Bronchial epithelial cell (primary cell): ENCODE data around the gene C20orf204. TPM values are rescaled to one million over a fixed set of nuclear protein-coding genes. Genes with fewer than 3 reads are reported as not detected.

Source experiments
- DNase-seq: peaks from one replicate; pipeline ENCODE4 v3.0.0-alpha.2; 2010; ENCODE audit warnings: low read depth
- FAIRE-seq: peaks from 2 replicates; lab custom pipeline; 2011; peaks lifted over from hg19 to GRCh38; lab: Jason Lieb, UNC
- H3K27me3 ChIP-seq: 2 replicates; pipeline ENCODE4 v1.5.1; 2011; ENCODE audit warnings: low read length; ENCODE audit not compliant: control insufficient read depth, insufficient read depth
- H3K36me3 ChIP-seq: 2 replicates; pipeline ENCODE4 v1.5.1; 2011; ENCODE audit warnings: low read length; ENCODE audit not compliant: control insufficient read depth, insufficient read depth
- H3K4me3 ChIP-seq: 2 replicates; pipeline ENCODE4 v1.5.1; 2011; ENCODE audit warnings: mild to moderate bottlenecking, low read depth, low read length, control low read depth
- total RNA-seq: library from RNA; depleted of rRNA; stranded (reverse); fragments of >200 nt; gene quantifications from 2 replicates; pipeline ENCODE4 v1.2.1, GENCODE V29; 2014
- TF ChIP-seq, protein P1 (sequence below): IDR thresholded peaks from 2 replicates; pipeline ENCODE4 v1.5.1; 2011; ENCODE audit warnings: mild to moderate bottlenecking, moderate library complexity, low read length, control low read depth, inconsistent platforms; ENCODE audit not compliant: insufficient read depth, severe bottlenecking

C20orf204 gene
- total RNA-seq, 1 donor from 2014 or later, result 0.53 TPM

DNA sequence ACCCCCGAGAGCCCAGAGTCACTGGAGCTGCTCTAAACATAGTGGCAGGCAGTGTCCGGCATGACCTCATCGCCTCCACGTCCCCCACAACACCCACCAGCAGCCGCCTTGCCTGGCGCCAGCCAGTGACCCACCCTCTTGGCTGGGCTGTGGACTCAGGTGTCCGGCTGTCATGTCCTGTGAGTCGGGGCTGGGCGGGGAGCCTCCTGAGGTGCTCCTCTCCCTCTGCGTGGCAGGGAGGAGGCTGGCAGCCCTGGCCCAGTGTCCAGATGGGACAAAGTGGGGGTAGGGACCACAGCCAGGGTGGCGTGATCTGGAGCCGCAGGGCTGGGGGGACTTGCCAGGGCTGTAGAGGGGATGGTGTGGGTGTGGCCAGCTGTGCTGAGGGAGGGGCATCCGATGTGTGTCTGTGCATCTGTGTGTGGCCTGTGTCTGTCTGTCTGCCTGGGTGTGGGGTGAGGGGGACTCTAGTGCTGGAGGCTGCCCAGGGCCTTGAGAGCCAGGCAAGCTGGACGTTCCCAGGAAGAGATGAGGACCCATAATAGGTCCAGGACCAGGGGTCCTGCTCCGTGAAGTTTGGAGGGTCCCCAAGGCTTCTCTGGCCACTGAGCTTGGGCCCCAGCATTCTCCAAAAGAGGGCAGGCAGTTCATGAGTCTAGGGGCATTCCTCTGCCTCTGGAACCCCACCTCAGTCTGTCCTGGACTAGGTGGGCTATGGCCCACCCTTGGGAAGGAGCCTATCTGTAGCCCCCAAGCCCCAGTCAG is 15.8 kb downstream of the C20orf204 start:
- TF ChIP-seq, protein P1, sequence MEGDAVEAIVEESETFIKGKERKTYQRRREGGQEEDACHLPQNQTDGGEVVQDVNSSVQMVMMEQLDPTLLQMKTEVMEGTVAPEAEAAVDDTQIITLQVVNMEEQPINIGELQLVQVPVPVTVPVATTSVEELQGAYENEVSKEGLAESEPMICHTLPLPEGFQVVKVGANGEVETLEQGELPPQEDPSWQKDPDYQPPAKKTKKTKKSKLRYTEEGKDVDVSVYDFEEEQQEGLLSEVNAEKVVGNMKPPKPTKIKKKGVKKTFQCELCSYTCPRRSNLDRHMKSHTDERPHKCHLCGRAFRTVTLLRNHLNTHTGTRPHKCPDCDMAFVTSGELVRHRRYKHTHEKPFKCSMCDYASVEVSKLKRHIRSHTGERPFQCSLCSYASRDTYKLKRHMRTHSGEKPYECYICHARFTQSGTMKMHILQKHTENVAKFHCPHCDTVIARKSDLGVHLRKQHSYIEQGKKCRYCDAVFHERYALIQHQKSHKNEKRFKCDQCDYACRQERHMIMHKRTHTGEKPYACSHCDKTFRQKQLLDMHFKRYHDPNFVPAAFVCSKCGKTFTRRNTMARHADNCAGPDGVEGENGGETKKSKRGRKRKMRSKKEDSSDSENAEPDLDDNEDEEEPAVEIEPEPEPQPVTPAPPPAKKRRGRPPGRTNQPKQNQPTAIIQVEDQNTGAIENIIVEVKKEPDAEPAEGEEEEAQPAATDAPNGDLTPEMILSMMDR, result no peak
- no peak for FAIRE-seq
- no peak overlapping the region for H3K4me3 ChIP-seq
- DNase-seq, result no peak
- peaks cover 12% of the 10 kb centered on the region for H3K27me3 ChIP-seq
- no peaks in the 10 kb centered on the region for H3K36me3 ChIP-seq

DNA sequence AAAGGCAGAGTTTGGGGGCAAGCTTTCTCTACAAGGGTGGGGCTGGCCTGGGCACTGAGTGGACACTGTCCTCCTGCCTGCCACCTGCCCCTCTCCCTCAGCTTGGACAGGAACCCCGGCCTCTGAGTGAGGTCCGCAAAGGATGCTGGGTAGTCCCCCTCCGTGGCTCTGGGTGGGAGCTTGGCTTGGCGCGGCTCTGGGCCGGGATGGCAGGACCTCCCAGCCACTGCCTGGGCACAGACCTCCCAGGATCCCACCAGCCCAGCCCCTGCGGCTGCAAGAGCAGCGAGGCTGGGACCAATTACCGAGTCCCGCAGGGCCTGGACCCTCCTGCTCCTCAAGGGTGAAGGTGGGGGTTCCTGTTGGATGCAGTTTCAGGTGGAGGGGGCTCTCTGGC is 16.3 kb downstream of the C20orf204 start:
- TF ChIP-seq, protein P1, result no peak
- H3K36me3 ChIP-seq, result no peaks in the 10 kb centered on the region
- peaks cover 8% of the 10 kb centered on the region for H3K27me3 ChIP-seq
- FAIRE-seq (no peak), DNase-seq (no peak)
- H3K4me3 ChIP-seq, result no peak overlapping the region

DNA sequence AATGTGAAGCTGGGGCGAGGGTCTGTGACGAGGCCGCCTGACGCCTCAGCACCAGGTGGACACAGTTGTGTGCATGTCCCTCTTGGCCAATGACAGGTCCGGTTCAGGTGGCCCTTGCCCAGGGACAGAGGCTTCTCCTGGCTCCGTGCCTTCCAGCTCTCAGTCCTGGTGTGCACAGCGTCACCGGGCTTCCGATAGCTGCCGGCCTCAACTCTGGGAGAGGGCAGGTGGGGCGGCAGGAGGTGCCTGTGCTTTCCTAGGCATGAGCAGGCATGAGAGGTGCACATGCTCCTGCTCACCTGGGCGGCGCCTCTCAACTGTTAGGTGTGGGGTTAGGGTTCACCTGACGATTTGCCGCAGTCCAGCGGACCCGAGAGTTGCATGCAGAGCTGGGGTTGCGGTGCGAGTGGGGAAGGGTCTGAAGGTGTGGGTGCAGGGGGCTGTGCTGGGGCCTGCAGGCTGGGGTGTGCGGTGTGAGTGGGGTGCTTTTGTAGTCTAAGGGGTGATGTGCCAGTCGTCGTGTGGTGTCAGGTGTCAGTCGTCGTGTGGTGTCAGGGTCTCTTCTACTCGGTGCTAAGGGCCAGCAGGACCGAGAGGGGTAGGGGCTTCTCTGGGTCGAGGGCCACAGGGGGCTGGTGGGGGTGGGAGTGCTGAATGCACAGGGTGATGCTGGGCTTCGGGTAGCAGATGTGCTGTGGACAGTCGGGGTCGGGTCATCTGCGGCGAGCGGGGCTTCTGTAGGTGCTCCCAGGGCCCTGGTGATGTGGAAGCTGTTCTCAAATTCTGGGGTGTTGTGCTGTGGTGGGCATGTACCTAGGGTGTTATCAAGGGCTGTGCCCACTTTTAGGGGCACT is 17.2 kb downstream of the C20orf204 start:
- no peak for DNase-seq
- peaks cover 4% of the 10 kb centered on the region for H3K27me3 ChIP-seq
- TF ChIP-seq, protein P1, result no peak
- FAIRE-seq, result no peak
- no peaks in the 10 kb centered on the region for H3K36me3 ChIP-seq
- H3K4me3 ChIP-seq, result no peak overlapping the region

DNA sequence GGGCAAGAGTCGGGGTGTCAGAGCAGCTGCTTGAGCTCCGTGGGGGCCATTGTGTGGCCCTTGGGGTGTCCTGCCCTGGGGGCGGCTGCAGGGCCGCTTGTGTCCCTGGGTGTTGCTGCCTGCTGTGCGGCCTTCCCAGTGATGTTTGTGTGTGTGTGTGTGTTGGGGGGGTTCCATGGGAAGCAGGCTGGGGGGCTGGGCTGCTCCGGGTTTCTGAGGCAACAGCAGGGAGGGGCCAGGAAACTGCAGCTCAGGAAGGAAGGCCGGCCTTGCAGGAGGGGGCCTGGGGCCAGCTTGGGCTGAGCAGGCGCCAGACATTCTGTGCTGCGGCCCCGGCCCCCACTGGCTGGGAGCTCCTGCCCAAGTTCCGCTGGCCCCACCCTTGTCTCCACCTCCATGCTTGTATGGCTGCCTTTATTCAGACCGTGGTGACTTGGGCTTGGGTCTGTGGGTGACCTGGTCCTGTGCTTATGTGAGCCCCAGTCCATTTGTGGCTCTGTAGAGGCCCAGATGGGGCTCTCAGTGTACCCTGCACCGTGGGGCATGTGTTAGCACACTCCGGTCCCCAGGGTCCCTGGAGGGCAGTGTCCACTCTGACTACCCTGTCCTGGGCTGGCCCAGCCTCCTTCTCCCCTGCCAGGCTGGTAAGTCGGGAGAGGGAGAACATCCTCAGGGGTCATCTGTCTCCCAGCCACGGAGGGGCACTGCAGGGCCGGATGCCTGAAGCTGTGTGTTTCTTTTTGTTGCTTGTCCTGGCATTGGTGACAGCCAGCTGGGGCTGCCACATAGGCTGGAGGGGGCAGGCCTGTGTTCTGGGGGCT is 18.1 kb downstream of the C20orf204 start:
- Histone ChIP-seq H3K36me3 (no peaks in the 10 kb centered on the region), H3K4me3 (no peak overlapping the region), H3K27me3 (peaks cover 4% of the 10 kb centered on the region)
- FAIRE-seq, result no peak
- DNase-seq, result no peak
- TF ChIP-seq, protein P1, result peak; percentile 9

DNA sequence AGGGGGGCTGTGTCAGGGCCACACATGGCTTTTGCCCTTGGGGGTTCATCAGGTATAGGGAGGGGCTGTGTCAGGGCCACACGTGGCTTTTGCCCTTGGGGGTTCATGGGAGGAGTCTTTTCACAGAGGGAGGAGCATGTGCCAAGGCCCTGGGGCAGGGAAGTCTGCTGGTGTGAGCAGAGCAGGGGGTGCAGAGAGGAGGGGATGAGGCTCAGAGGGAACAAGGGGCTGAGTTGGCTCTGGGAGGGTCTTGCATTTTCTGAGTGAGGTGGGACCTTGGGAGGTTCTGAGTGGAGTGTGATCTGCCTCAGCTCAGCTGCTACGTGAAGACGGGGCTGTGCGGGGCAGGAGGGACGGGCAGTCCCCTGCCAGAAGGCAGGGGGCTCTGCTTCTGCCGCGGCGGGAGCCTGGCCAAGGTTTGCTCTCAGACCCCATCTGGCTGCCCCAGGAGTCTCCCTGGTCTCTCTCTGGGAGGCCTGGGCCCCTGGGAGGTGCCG is 19.5 kb downstream of the C20orf204 start:
- Histone ChIP-seq H3K4me3 (no peak overlapping the region), H3K27me3 (peaks cover 2% of the 10 kb centered on the region), H3K36me3 (no peaks in the 10 kb centered on the region)
- FAIRE-seq (no peak), DNase-seq (no peak)
- TF ChIP-seq, protein P1, result no peak
